ENCODE data around the gene SLC39A8.
A peak's percentile ranks its signal among the peaks of the same experiment; 100 is the strongest.

The SLC39A8 gene

DNA sequence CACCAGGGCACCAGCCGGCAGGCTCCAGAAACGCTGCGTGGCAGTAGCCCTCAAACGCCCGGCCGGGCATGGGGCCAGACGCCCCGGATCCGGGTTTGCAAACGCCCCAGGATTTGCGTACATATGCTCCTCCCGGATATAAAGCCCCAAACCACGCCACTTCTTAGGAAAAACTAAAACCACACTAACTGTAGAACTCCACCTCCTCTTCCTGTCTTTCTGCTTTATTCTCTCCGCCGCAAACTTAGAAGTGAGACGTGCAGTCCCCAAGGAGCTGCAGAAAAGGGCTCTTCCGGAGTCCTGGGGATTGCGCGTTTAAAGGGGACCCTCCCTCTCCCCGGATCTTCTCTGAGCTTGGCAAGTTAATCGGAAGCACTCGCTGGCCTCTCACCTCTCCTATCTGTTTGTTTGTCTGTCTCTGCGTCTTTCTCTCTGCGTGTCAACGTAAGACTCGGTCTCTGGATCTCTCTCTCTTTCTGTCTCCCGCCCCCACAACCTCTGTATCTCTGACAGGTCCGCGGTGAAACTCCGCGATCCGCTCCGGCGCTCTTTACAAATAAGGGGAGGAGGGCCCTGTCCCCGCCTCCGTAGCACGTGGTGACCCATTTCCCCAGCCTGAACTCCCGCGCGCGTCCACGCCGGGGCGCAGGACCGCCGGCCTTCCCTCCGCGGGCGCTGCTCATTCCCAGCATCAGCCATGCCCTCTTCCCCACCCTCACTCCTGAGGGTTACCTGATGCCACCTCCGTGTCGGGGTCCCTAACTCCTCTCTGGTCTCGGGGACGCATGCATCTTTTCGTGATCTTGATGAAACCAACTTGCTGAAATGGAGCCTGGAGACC, at the start of gene SLC39A8:
TSS of gene SLC39A8 (minus strand) at position 529 of the 841 bp plus-strand sequence. CDS start 820 bp downstream, outside the sequence.
- Histone ChIP-seq H3K36me3 (replicated peaks; ENCODE audit: low read depth, low read length) (no peaks in the 10 kb centered on the region), H3K4me3 (ENCODE audit: low read length) (peak within 1 kb of the TSS; percentile 81), H3K9me3 (ENCODE audit: insufficient read depth, low read length) (no peaks in the 10 kb centered on the region), H3K79me2 (ENCODE audit: low read length) (no peaks in the 10 kb centered on the region; the same call in 1 of the 2 replicates), H2AFZ (ENCODE audit: low read depth, low read length) (peak within 1 kb of the TSS; percentile 90), H3K27me3 (ENCODE audit: low read depth, low read length) (peaks cover 4% of the 10 kb centered on the region; the same call in 1 of the 2 replicates), H4K20me1 (ENCODE audit: insufficient read depth, low read length) (no peaks in the 10 kb centered on the region), H3K4me2 (ENCODE audit: low read length) (peak within 1 kb of the TSS; percentile 94), H3K9ac (ENCODE audit: low read length) (peak within 1 kb of the TSS; percentile 79), H3K27ac (ENCODE audit: low read length) (peak within 1 kb of the TSS; percentile 71), H3K4me1 (ENCODE audit: low read length) (peaks cover 30% of the 10 kb centered on the region)
- no peak for TF ChIP-seq EZH2phosphoT487 (IDR thresholded peaks at IDR 0.05; ENCODE audit: low read depth)
- TF ChIP-seq, protein P1, sequence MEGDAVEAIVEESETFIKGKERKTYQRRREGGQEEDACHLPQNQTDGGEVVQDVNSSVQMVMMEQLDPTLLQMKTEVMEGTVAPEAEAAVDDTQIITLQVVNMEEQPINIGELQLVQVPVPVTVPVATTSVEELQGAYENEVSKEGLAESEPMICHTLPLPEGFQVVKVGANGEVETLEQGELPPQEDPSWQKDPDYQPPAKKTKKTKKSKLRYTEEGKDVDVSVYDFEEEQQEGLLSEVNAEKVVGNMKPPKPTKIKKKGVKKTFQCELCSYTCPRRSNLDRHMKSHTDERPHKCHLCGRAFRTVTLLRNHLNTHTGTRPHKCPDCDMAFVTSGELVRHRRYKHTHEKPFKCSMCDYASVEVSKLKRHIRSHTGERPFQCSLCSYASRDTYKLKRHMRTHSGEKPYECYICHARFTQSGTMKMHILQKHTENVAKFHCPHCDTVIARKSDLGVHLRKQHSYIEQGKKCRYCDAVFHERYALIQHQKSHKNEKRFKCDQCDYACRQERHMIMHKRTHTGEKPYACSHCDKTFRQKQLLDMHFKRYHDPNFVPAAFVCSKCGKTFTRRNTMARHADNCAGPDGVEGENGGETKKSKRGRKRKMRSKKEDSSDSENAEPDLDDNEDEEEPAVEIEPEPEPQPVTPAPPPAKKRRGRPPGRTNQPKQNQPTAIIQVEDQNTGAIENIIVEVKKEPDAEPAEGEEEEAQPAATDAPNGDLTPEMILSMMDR (IDR thresholded peaks at IDR 0.05; ENCODE audit: low read depth, low read length), result peak; percentile 74

DNA sequence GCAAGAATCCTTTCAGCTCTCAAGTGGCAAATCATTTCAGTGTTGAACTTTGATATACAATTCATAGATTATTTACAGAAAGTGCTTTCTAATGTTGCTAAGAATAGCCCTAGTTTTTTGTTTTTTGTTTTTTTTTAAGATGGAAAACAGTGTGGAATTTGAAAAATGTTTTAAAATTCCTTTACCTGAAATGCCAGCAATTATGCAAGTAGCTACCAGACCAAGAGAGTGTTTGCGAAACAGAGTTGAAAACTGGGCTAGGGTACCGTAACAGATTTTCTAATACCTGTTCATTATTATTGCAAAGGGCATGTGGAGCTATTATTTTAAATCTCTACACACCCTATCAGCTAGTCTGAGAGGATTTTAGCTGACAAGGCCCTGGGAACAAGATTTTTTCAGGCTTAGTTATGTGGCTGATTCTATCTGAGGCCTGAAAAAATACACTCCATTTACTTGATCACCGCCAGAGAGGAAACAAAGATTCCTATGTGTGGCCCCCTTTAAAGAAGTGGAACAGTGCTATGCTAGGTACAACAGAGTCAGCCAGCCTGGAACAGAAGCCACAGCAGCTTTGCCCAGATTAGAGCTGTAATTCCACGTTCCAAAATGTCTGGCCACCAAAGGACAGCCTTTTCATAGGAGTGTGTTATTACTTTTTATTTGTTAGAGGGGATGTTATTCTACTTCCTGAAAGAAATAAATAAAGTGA, 46.9 kb upstream of the SLC39A8 start:
- Histone ChIP-seq H3K27me3 (ENCODE audit: low read depth, low read length) (no peaks in the 10 kb centered on the region), H2AFZ (ENCODE audit: low read depth, low read length) (no peak overlapping the region), H3K9ac (ENCODE audit: low read length) (no peak overlapping the region), H3K9me3 (ENCODE audit: insufficient read depth, low read length) (no peaks in the 10 kb centered on the region), H3K36me3 (replicated peaks; ENCODE audit: low read depth, low read length) (no peaks in the 10 kb centered on the region), H3K4me3 (ENCODE audit: low read length) (no peak overlapping the region), H3K27ac (ENCODE audit: low read length) (no peak overlapping the region), H3K79me2 (ENCODE audit: low read length) (no peaks in the 10 kb centered on the region), H4K20me1 (ENCODE audit: insufficient read depth, low read length) (no peaks in the 10 kb centered on the region), H3K4me1 (ENCODE audit: low read length) (peaks cover 13% of the 10 kb centered on the region), H3K4me2 (ENCODE audit: low read length) (no peak overlapping the region)
- TF ChIP-seq, protein P1 (IDR thresholded peaks at IDR 0.05; ENCODE audit: low read depth, low read length), result no peak
- TF ChIP-seq EZH2phosphoT487 (IDR thresholded peaks at IDR 0.05; ENCODE audit: low read depth), result no peak

DNA sequence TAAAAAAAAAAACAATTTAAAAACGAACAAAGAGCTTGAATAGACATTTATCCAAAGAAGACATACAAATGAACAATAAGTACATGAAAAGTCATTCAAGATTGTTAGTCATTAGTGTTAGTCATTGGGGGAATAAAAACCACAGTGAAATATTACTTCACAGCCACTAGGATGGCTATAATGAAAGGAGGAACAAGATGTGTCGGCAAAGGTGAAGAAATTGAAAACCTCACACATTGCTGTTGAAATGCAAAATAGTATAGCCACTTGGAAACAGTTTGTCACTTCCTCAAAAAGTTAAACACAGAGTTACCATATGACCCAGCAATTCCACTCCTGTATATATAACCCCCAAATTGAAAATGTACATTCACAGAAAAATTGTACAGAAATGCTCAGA, 45.2 kb upstream of the SLC39A8 start:
- Histone ChIP-seq H3K4me3 (ENCODE audit: low read length) (peak overlapping the region; percentile 2; the same call in 1 of the 2 replicates), H3K4me1 (ENCODE audit: low read length) (peaks cover 13% of the 10 kb centered on the region), H3K4me2 (ENCODE audit: low read length) (peak overlapping the region; percentile 35), H3K27ac (ENCODE audit: low read length) (no peak overlapping the region), H3K36me3 (replicated peaks; ENCODE audit: low read depth, low read length) (no peaks in the 10 kb centered on the region), H3K9me3 (ENCODE audit: insufficient read depth, low read length) (no peaks in the 10 kb centered on the region), H4K20me1 (ENCODE audit: insufficient read depth, low read length) (no peaks in the 10 kb centered on the region), H3K79me2 (ENCODE audit: low read length) (no peaks in the 10 kb centered on the region), H2AFZ (ENCODE audit: low read depth, low read length) (no peak overlapping the region), H3K9ac (ENCODE audit: low read length) (no peak overlapping the region), H3K27me3 (ENCODE audit: low read depth, low read length) (no peaks in the 10 kb centered on the region)
- TF ChIP-seq, protein P1 (IDR thresholded peaks at IDR 0.05; ENCODE audit: low read depth, low read length), result no peak
- TF ChIP-seq EZH2phosphoT487 (IDR thresholded peaks at IDR 0.05; ENCODE audit: low read depth), result no peak

DNA sequence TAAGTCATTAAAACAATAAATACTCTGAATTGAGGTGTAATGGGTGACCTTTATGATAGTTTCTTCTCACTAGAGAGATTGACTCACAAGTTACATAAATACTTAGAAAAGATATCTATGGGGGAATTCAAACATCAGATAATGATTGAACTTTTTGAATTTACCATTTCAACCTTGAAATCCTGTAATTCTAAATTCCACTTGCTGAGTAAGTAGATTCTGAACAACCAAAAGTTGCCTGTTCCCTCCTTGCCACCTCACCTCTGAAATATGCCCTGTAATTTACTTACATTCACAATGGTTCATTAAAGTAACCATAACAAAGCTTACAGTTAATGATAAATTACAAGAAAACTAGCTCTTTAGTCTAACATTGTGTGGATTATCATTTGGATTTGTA, 43.3 kb upstream of the SLC39A8 start:
- Histone ChIP-seq H3K4me2 (ENCODE audit: low read length) (no peak overlapping the region), H3K27ac (ENCODE audit: low read length) (no peak overlapping the region), H3K9ac (ENCODE audit: low read length) (no peak overlapping the region)

More for the DNA sequence above, 43.3 kb upstream of the SLC39A8 start:
- peaks cover 13% of the 10 kb centered on the region for H3K4me1 ChIP-seq (ENCODE audit: low read length)
- no peaks in the 10 kb centered on the region for H3K36me3 ChIP-seq (replicated peaks; ENCODE audit: low read depth, low read length)
- no peaks in the 10 kb centered on the region for H3K9me3 ChIP-seq (ENCODE audit: insufficient read depth, low read length)
- H2AFZ ChIP-seq (ENCODE audit: low read depth, low read length), result no peak overlapping the region
- no peaks in the 10 kb centered on the region for H3K79me2 ChIP-seq (ENCODE audit: low read length)
- TF ChIP-seq, protein P1 (IDR thresholded peaks at IDR 0.05; ENCODE audit: low read depth, low read length), result no peak
- TF ChIP-seq EZH2phosphoT487 (IDR thresholded peaks at IDR 0.05; ENCODE audit: low read depth), result no peak
- H3K4me3 ChIP-seq (ENCODE audit: low read length), result no peak overlapping the region
- H4K20me1 ChIP-seq (ENCODE audit: insufficient read depth, low read length), result no peaks in the 10 kb centered on the region
- H3K27me3 ChIP-seq (ENCODE audit: low read depth, low read length), result no peaks in the 10 kb centered on the region

Data from OCI-LY3 (cell line).